Neural cell (in vitro differentiated cells): Measurements from ENCODE around the gene CDC34. TPM values are rescaled to one million over a fixed set of nuclear protein-coding genes. Genes with fewer than 3 reads are reported as not detected.

Experiments
- H2AFZ ChIP-seq: fragments of 200-600, 300-800 bp; sonication (generic), shearing (Covaris generic); 2 replicates; pipeline ENCODE4 v1.6.0; 2014; ENCODE audit warnings: low read depth, mild to moderate bottlenecking, antibody characterized with exemption, low read length, moderate library complexity
- H3F3A ChIP-seq: fragments of 200-600 bp; shearing (Covaris generic); 2 replicates; pipeline ENCODE4 v1.6.1; 2016; ENCODE audit warnings: mild to moderate bottlenecking, moderate library complexity, mixed read lengths, antibody characterized with exemption, low read length; ENCODE audit not compliant: insufficient read depth, poor library complexity, severe bottlenecking
- H3K27ac ChIP-seq: fragments of 200-600, 300-800 bp; sonication (generic), shearing (Covaris generic); 2 replicates; pipeline ENCODE4 v1.5.1; 2014; ENCODE audit warnings: mild to moderate bottlenecking, low read length, moderate library complexity
- H3K27me3 ChIP-seq: fragments of 300-800, 200-600 bp; sonication (generic), shearing (Covaris generic); 2 replicates; pipeline ENCODE4 v1.6.0; 2014; ENCODE audit warnings: mild to moderate bottlenecking, low read depth, low read length, moderate library complexity; ENCODE audit not compliant: insufficient read depth
- H3K36me3 ChIP-seq: fragments of 300-800, 200-600 bp; sonication (generic), shearing (Covaris generic); 2 replicates; pipeline ENCODE4 v1.5.1; 2014; ENCODE audit warnings: mild to moderate bottlenecking, antibody characterized with exemption, low read length, moderate library complexity; ENCODE audit not compliant: insufficient read depth
- H3K4me2 ChIP-seq: fragments of 300-800, 200-600 bp; sonication (generic), shearing (Covaris generic); 2 replicates; pipeline ENCODE4 v1.6.0; 2014; ENCODE audit warnings: mild to moderate bottlenecking, low read length
- H3K4me3 ChIP-seq: fragments of 300-800, 200-600 bp; sonication (generic), shearing (Covaris generic); 2 replicates; pipeline ENCODE4 v1.5.1; 2014; ENCODE audit warnings: mild to moderate bottlenecking, low read length, moderate library complexity
- H3K79me2 ChIP-seq: fragments of 200-600 bp; shearing (Covaris generic); replicated peaks from 2 replicates; pipeline ENCODE4 v1.6.0; 2014; ENCODE audit warnings: mild to moderate bottlenecking, low read length, moderate library complexity; ENCODE audit not compliant: insufficient read depth
- H3K9ac ChIP-seq: fragments of 300-800, 200-600 bp; sonication (generic), shearing (Covaris generic); 2 replicates; pipeline ENCODE4 v1.6.1; 2016; ENCODE audit warnings: mild to moderate bottlenecking, low read length, mixed read lengths
- H3K9me2 ChIP-seq: fragments of 200-600 bp; shearing (Covaris generic); 2 replicates; pipeline ENCODE4 v1.6.1; 2016; ENCODE audit warnings: mild to moderate bottlenecking, low read length, mixed read lengths; ENCODE audit not compliant: insufficient read depth
- H3K9me3 ChIP-seq: fragments of 200-600, 300-800 bp; sonication (generic), shearing (Covaris generic); 2 replicates; pipeline ENCODE4 v1.6.1; 2016; ENCODE audit warnings: mild to moderate bottlenecking, mixed run types, low read length, moderate library complexity, mixed read lengths
- H4K20me1 ChIP-seq: fragments of 200-600 bp; shearing (Covaris generic); 2 replicates; pipeline ENCODE4 v1.6.1; 2016; ENCODE audit warnings: mild to moderate bottlenecking, mixed run types; ENCODE audit not compliant: insufficient read depth
- EP300 ChIP-seq: fragments of 450-650 bp; conservative IDR thresholded peaks from 2 replicates; pipeline ENCODE4 v1.6.1; 2014; ENCODE audit warnings: antibody characterized with exemption, mild to moderate bottlenecking, moderate library complexity; ENCODE audit not compliant: poor library complexity, severe bottlenecking
- EZH2 ChIP-seq: fragments of 200-600, 300-800 bp; shearing (Covaris generic), sonication (generic); IDR thresholded peaks from 2 replicates; pipeline ENCODE4 v1.6.1; 2014; ENCODE audit warnings: antibody characterized with exemption, low read length, borderline replicate concordance, mild to moderate bottlenecking; ENCODE audit not compliant: insufficient read depth, poor library complexity, severe bottlenecking
- MXI1 ChIP-seq: fragments of 450-650 bp; conservative IDR thresholded peaks from 2 replicates; pipeline ENCODE4 v1.6.1; 2014; ENCODE audit warnings: antibody characterized with exemption, mild to moderate bottlenecking; ENCODE audit not compliant: poor library complexity, severe bottlenecking
- POLR2AphosphoS5 ChIP-seq: IDR thresholded peaks from 2 replicates; pipeline ENCODE4 v1.6.1; 2012
- RAD21 ChIP-seq: fragments of 450-650 bp; conservative IDR thresholded peaks from 2 replicates; pipeline ENCODE4 v1.6.1; 2014; ENCODE audit warnings: antibody characterized with exemption, mild to moderate bottlenecking, moderate library complexity
- SMC3 ChIP-seq: fragments of 450-650 bp; conservative IDR thresholded peaks from 2 replicates; pipeline ENCODE4 v1.6.1; 2014; ENCODE audit warnings: antibody characterized with exemption, mild to moderate bottlenecking, moderate library complexity; ENCODE audit not compliant: poor library complexity
- TAF1 ChIP-seq: IDR thresholded peaks from 2 replicates; pipeline ENCODE4 v1.6.1; 2012; ENCODE audit warnings: low read depth
- polyA plus RNA-seq: library from polyadenylated mRNA; depleted of rRNA; stranded (reverse); fragments of >200 nt; gene quantifications from 2 replicates; pipeline ENCODE4 v1.2.3, GENCODE V29; 2014
- TF ChIP-seq, protein P1 (sequence below): fragments of 450-650 bp; IDR thresholded peaks from 2 replicates; pipeline ENCODE4 v1.5.1; 2014; ENCODE audit warnings: antibody characterized with exemption, mild to moderate bottlenecking, moderate library complexity; ENCODE audit not compliant: poor library complexity, severe bottlenecking
- TF ChIP-seq, protein P2 (sequence below): IDR thresholded peaks from 2 replicates; pipeline ENCODE4 v1.6.1; 2012; ENCODE audit warnings: borderline replicate concordance

Gene CDC34
- polyA plus RNA-seq, 1 donor from 2014 or later: 155 TPM

DNA sequence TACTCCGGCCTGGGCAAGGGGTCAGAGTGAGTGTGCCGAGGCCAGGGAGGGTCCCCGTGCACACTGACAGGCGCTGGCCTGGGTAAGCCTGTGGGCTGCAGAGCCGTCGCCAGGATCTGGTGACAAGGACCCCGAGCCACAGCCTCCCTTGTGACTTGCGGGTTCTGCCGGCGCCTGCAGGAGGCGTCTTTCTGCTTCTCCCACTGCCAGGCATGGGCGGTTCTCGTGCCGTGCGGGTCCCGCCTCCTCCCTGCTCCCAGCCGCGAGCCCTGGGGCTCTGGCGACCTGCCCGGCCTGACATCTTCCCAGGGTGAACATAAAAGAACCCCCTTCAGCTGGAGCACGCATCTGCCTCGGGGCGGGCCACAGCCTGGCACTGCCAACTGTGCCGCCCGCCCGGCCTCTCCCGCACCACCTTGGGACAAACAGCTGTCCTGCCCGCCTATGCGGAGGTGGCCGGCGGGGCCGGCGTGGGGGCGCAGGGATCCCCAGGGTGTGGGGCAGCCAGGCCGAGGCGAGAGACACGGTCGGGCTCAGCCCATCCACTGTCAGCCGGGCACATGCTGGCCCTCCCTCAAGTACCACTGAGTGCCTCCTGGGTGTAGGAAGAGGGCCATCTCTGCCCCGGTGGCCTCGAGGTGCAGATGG is 56.7 kb downstream of the CDC34 start:
- no peak overlapping the region for H3K4me2 ChIP-seq
- no peak overlapping the region for H3K9ac ChIP-seq
- TF ChIP-seq, protein P1, sequence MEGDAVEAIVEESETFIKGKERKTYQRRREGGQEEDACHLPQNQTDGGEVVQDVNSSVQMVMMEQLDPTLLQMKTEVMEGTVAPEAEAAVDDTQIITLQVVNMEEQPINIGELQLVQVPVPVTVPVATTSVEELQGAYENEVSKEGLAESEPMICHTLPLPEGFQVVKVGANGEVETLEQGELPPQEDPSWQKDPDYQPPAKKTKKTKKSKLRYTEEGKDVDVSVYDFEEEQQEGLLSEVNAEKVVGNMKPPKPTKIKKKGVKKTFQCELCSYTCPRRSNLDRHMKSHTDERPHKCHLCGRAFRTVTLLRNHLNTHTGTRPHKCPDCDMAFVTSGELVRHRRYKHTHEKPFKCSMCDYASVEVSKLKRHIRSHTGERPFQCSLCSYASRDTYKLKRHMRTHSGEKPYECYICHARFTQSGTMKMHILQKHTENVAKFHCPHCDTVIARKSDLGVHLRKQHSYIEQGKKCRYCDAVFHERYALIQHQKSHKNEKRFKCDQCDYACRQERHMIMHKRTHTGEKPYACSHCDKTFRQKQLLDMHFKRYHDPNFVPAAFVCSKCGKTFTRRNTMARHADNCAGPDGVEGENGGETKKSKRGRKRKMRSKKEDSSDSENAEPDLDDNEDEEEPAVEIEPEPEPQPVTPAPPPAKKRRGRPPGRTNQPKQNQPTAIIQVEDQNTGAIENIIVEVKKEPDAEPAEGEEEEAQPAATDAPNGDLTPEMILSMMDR: peak; percentile 62
- TF ChIP-seq TAF1: no peak
- H3K79me2 ChIP-seq: no peaks in the 10 kb centered on the region
- no peak overlapping the region for H2AFZ ChIP-seq
- H3K9me2 ChIP-seq: no peaks in the 10 kb centered on the region
- no peak overlapping the region for H3K27ac ChIP-seq
- H3F3A ChIP-seq: no peaks in the 10 kb centered on the region
- no peaks in the 10 kb centered on the region for H3K36me3 ChIP-seq
- H4K20me1 ChIP-seq: peaks cover 5% of the 10 kb centered on the region
- no peaks in the 10 kb centered on the region for H3K9me3 ChIP-seq
- no peak overlapping the region for H3K4me3 ChIP-seq
- H3K27me3 ChIP-seq: peaks cover 26% of the 10 kb centered on the region

DNA sequence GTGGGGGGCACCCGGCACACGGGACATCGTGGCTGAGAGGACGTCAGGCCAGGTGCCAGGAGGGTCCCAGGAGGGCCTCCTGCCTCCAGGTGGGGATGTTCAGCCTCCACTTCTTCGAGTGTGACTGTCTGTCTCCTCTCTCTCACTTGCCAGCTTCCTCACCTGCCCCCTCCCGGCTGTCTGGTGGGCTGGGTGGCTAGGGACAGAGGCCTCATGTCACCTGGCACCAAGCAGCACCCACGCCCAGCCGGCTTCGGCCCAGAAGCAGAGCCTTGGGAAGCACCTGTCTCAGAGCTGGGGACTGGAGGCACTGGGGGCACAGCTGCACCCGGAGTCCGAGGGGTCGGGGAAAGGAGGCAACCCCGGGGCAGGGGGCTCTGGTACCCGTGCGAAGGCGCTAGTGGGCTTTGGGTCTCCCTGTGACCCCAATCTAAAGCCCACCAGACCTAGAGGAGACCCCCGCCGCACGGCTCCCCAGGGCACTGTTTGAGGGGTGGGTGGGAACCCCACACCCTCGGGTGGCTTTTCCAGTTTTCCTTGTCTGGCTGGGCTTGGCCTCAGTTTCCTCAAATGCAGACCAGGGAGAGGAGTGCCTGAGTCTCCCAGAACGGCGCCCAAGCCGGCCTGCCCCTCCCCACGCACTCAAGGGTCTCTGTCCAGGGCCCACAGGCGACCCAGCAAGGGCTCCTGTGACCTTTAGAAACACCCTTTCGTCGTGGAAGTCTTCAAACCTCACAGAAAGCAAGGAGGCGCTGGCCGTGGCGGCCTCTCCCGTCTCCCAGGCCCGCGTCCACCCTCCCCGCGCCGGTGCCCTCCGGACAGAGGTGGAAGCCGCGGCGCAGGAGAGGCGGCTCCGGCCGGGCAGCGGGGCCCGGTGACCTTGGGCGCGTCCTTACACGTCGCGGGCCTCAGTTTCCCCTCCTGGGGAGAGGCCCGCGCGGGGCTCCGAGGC is 57.5 kb downstream of the CDC34 start:
- no peak for TF ChIP-seq POLR2AphosphoS5

DNA sequence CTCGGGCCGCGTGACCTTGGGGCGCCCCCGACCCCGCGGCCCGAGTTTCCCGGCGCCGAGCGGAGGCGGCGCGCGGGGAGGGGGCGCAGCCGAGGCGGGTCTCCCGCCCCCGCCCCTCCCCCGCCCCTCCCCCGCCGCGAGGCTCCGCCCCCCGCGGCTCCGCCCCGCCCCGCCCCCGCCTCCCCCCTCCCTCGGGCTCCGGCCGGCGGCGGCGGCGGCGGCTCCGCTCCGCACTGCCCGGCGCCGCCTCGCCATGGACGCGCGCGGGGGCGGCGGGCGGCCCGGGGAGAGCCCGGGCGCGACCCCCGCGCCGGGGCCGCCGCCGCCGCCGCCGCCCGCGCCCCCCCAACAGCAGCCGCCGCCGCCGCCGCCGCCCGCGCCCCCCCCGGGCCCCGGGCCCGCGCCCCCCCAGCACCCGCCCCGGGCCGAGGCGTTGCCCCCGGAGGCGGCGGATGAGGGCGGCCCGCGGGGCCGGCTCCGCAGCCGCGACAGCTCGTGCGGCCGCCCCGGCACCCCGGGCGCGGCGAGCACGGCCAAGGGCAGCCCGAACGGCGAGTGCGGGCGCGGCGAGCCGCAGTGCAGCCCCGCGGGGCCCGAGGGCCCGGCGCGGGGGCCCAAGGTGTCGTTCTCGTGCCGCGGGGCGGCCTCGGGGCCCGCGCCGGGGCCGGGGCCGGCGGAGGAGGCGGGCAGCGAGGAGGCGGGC is 58.3 kb downstream of the CDC34 start, which contains the start of gene HCN2:
HCN2 (plus strand) TSS at position 189 of the 703 bp plus-strand sequence; CDS start at position 254, 65 bp downstream.
- Histone ChIP-seq H3K27ac (no peak within 1 kb of the TSS), H2AFZ (no peak within 1 kb of the TSS), H3K9me2 (no peaks in the 10 kb centered on the region), H3F3A (no peaks in the 10 kb centered on the region), H3K4me2 (no peak within 1 kb of the TSS), H3K79me2 (no peaks in the 10 kb centered on the region), H3K9me3 (no peaks in the 10 kb centered on the region), H4K20me1 (peaks cover 9% of the 10 kb centered on the region), H3K36me3 (no peaks in the 10 kb centered on the region), H3K4me3 (peak within 1 kb of the TSS; percentile 66), H3K9ac (peak within 1 kb of the TSS; percentile 57), H3K27me3 (peaks cover 26% of the 10 kb centered on the region)
- TF ChIP-seq EP300 (no peak), EZH2 (no peak), RAD21 (no peak), TAF1 (no peak), MXI1 (no peak), SMC3 (no peak), POLR2AphosphoS5 (no peak)
- TF ChIP-seq, protein P1: no peak
- TF ChIP-seq, protein P2, sequence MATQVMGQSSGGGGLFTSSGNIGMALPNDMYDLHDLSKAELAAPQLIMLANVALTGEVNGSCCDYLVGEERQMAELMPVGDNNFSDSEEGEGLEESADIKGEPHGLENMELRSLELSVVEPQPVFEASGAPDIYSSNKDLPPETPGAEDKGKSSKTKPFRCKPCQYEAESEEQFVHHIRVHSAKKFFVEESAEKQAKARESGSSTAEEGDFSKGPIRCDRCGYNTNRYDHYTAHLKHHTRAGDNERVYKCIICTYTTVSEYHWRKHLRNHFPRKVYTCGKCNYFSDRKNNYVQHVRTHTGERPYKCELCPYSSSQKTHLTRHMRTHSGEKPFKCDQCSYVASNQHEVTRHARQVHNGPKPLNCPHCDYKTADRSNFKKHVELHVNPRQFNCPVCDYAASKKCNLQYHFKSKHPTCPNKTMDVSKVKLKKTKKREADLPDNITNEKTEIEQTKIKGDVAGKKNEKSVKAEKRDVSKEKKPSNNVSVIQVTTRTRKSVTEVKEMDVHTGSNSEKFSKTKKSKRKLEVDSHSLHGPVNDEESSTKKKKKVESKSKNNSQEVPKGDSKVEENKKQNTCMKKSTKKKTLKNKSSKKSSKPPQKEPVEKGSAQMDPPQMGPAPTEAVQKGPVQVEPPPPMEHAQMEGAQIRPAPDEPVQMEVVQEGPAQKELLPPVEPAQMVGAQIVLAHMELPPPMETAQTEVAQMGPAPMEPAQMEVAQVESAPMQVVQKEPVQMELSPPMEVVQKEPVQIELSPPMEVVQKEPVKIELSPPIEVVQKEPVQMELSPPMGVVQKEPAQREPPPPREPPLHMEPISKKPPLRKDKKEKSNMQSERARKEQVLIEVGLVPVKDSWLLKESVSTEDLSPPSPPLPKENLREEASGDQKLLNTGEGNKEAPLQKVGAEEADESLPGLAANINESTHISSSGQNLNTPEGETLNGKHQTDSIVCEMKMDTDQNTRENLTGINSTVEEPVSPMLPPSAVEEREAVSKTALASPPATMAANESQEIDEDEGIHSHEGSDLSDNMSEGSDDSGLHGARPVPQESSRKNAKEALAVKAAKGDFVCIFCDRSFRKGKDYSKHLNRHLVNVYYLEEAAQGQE: no peak

More for the DNA sequence above, 57.5 kb downstream of the CDC34 start:
- H3K27me3 ChIP-seq: peaks cover 26% of the 10 kb centered on the region
- no peak overlapping the region for H3K27ac ChIP-seq
- H3F3A ChIP-seq: no peaks in the 10 kb centered on the region
- no peak overlapping the region for H3K4me2 ChIP-seq
- no peaks in the 10 kb centered on the region for H3K79me2 ChIP-seq
- peaks cover 9% of the 10 kb centered on the region for H4K20me1 ChIP-seq
- H3K9me2 ChIP-seq: no peaks in the 10 kb centered on the region
- H3K9ac ChIP-seq: peak overlapping the region; percentile 51
- H3K36me3 ChIP-seq: no peaks in the 10 kb centered on the region
- H3K4me3 ChIP-seq: peak overlapping the region; percentile 61
- H3K9me3 ChIP-seq: no peaks in the 10 kb centered on the region
- no peak overlapping the region for H2AFZ ChIP-seq
